ENCODE measurements around the gene G3BP2. TPM values are rescaled to one million over a fixed set of nuclear protein-coding genes. Genes with fewer than 3 reads are reported as not detected.

The G3BP2 gene
- polyA plus RNA-seq, 1 donor from 2014 or later: 332 TPM

DNA sequence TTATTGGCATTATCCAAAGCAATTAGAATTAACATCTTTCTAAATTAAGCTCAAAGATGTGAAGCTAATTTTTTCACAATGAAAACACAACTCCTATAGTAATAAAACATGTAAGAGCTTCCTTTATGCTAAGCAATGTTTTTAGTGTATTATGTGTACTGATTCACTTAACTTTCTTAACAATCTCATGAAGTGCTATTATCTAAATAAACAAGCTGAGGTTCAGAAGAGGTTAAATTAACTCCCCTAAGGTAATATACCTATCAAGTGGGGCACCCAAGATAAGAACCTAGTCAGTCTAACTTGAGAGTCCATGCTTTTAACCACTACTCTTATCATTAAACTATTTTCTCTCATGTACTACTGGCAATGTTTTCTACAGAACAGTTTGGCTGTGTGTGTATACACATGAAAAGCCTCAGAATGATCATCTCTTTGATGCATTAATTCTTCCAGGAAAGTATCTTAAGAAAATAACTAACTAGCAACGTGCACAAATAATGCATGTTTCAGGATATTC lies 13.6 kb downstream of the G3BP2 start:
- H3K27ac ChIP-seq (ENCODE audit: low read length): no peak overlapping the region
- H3K36me3 ChIP-seq (ENCODE audit: insufficient read depth, low read length): peaks cover 13% of the 10 kb centered on the region
- peaks cover 58% of the 10 kb centered on the region for H3K79me2 ChIP-seq (replicated peaks; ENCODE audit: insufficient read depth, low read length)
- no peaks in the 10 kb centered on the region for H3F3A ChIP-seq (ENCODE audit: insufficient read depth, low read length, poor library complexity, severe bottlenecking)
- H3K4me2 ChIP-seq (ENCODE audit: low read length): no peak overlapping the region
- H3K9me3 ChIP-seq (ENCODE audit: low read length): no peaks in the 10 kb centered on the region
- H3K27me3 ChIP-seq (ENCODE audit: insufficient read depth, low read depth, low read length): no peaks in the 10 kb centered on the region
- no peak overlapping the region for H2AFZ ChIP-seq (ENCODE audit: low read depth, low read length)
- no peak overlapping the region for H3K9ac ChIP-seq (ENCODE audit: low read length)
- H3K9me2 ChIP-seq (ENCODE audit: insufficient read depth, low read length): no peaks in the 10 kb centered on the region
- TF ChIP-seq SMC3 (conservative IDR thresholded peaks at IDR 0.05; ENCODE audit: poor library complexity): no peak
- TF ChIP-seq, protein P1, sequence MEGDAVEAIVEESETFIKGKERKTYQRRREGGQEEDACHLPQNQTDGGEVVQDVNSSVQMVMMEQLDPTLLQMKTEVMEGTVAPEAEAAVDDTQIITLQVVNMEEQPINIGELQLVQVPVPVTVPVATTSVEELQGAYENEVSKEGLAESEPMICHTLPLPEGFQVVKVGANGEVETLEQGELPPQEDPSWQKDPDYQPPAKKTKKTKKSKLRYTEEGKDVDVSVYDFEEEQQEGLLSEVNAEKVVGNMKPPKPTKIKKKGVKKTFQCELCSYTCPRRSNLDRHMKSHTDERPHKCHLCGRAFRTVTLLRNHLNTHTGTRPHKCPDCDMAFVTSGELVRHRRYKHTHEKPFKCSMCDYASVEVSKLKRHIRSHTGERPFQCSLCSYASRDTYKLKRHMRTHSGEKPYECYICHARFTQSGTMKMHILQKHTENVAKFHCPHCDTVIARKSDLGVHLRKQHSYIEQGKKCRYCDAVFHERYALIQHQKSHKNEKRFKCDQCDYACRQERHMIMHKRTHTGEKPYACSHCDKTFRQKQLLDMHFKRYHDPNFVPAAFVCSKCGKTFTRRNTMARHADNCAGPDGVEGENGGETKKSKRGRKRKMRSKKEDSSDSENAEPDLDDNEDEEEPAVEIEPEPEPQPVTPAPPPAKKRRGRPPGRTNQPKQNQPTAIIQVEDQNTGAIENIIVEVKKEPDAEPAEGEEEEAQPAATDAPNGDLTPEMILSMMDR (IDR thresholded peaks at IDR 0.05; ENCODE audit: poor library complexity, severe bottlenecking): no peak
- no peak for TF ChIP-seq EP300 (conservative IDR thresholded peaks at IDR 0.05; ENCODE audit: poor library complexity, severe bottlenecking)
- TF ChIP-seq POLR2AphosphoS5 (IDR thresholded peaks at IDR 0.05): no peak
- no peak for TF ChIP-seq RAD21 (conservative IDR thresholded peaks at IDR 0.05)
- no peak for TF ChIP-seq MXI1 (conservative IDR thresholded peaks at IDR 0.05; ENCODE audit: poor library complexity, severe bottlenecking)
- TF ChIP-seq EZH2 (IDR thresholded peaks at IDR 0.05; ENCODE audit: borderline replicate concordance, insufficient read depth, low read length, poor library complexity, severe bottlenecking): no peak
- TF ChIP-seq, protein P2, sequence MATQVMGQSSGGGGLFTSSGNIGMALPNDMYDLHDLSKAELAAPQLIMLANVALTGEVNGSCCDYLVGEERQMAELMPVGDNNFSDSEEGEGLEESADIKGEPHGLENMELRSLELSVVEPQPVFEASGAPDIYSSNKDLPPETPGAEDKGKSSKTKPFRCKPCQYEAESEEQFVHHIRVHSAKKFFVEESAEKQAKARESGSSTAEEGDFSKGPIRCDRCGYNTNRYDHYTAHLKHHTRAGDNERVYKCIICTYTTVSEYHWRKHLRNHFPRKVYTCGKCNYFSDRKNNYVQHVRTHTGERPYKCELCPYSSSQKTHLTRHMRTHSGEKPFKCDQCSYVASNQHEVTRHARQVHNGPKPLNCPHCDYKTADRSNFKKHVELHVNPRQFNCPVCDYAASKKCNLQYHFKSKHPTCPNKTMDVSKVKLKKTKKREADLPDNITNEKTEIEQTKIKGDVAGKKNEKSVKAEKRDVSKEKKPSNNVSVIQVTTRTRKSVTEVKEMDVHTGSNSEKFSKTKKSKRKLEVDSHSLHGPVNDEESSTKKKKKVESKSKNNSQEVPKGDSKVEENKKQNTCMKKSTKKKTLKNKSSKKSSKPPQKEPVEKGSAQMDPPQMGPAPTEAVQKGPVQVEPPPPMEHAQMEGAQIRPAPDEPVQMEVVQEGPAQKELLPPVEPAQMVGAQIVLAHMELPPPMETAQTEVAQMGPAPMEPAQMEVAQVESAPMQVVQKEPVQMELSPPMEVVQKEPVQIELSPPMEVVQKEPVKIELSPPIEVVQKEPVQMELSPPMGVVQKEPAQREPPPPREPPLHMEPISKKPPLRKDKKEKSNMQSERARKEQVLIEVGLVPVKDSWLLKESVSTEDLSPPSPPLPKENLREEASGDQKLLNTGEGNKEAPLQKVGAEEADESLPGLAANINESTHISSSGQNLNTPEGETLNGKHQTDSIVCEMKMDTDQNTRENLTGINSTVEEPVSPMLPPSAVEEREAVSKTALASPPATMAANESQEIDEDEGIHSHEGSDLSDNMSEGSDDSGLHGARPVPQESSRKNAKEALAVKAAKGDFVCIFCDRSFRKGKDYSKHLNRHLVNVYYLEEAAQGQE (IDR thresholded peaks at IDR 0.05; ENCODE audit: borderline replicate concordance): no peak
- TF ChIP-seq TAF1 (IDR thresholded peaks at IDR 0.05; ENCODE audit: low read depth): no peak
- peaks cover 13% of the 10 kb centered on the region for H4K20me1 ChIP-seq (ENCODE audit: insufficient read depth)
- no peak overlapping the region for H3K4me3 ChIP-seq (ENCODE audit: low read length)

DNA sequence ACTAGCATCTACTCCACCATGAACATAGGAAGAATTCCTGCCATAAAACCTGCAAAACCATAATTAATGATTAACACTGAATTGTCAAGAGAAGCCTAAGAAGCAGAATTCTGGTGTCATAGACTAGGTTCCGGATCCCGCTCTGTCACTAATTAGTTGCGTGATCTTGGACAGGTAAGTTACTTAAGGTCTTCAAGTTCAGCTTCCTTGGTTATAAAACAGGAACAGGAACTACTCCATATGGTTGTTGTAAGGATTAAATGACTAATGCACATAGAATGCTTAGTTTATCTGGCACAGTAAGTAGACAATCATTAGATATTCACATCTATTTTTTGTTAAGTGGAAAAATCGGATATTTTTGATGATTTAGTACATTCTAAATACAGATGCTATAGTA lies 14.3 kb downstream of the G3BP2 start:
- H3K9ac ChIP-seq (ENCODE audit: low read length): no peak overlapping the region
- no peak overlapping the region for H3K4me3 ChIP-seq (ENCODE audit: low read length)
- TF ChIP-seq SMC3 (conservative IDR thresholded peaks at IDR 0.05; ENCODE audit: poor library complexity) (no peak), EP300 (conservative IDR thresholded peaks at IDR 0.05; ENCODE audit: poor library complexity, severe bottlenecking) (no peak), EZH2 (IDR thresholded peaks at IDR 0.05; ENCODE audit: borderline replicate concordance, insufficient read depth, low read length, poor library complexity, severe bottlenecking) (no peak), POLR2AphosphoS5 (IDR thresholded peaks at IDR 0.05) (no peak), TAF1 (IDR thresholded peaks at IDR 0.05; ENCODE audit: low read depth) (no peak), RAD21 (conservative IDR thresholded peaks at IDR 0.05) (no peak), MXI1 (conservative IDR thresholded peaks at IDR 0.05; ENCODE audit: poor library complexity, severe bottlenecking) (no peak)
- TF ChIP-seq, protein P2 (IDR thresholded peaks at IDR 0.05; ENCODE audit: borderline replicate concordance): no peak
- TF ChIP-seq, protein P1 (IDR thresholded peaks at IDR 0.05; ENCODE audit: poor library complexity, severe bottlenecking): no peak
- peaks cover 13% of the 10 kb centered on the region for H4K20me1 ChIP-seq (ENCODE audit: insufficient read depth)
- no peak overlapping the region for H3K4me2 ChIP-seq (ENCODE audit: low read length)
- H2AFZ ChIP-seq (ENCODE audit: low read depth, low read length): no peak overlapping the region
- H3K9me2 ChIP-seq (ENCODE audit: insufficient read depth, low read length): no peaks in the 10 kb centered on the region
- peaks cover 51% of the 10 kb centered on the region for H3K79me2 ChIP-seq (replicated peaks; ENCODE audit: insufficient read depth, low read length)
- no peaks in the 10 kb centered on the region for H3F3A ChIP-seq (ENCODE audit: insufficient read depth, low read length, poor library complexity, severe bottlenecking)
- peaks cover 18% of the 10 kb centered on the region for H3K36me3 ChIP-seq (ENCODE audit: insufficient read depth, low read length)
- H3K9me3 ChIP-seq (ENCODE audit: low read length): no peaks in the 10 kb centered on the region
- H3K27ac ChIP-seq (ENCODE audit: low read length): no peak overlapping the region
- H3K27me3 ChIP-seq (ENCODE audit: insufficient read depth, low read depth, low read length): no peaks in the 10 kb centered on the region

Data from neural cell (in vitro differentiated cells).